CD4-positive, alpha-beta T cell (primary cell): ENCODE data around the gene TMEM164. TPM values are rescaled to one million over a fixed set of nuclear protein-coding genes. Genes with fewer than 3 reads are reported as not detected.
"Not testable (repeated sequence)": the region's sequence is repeated elsewhere in the genome, so short reads cannot be mapped to it uniquely, and the experiment has no call there.

Source experiments
- ATAC-seq: fragments of 200-7000 bp; cut with Tn5 transposase; one replicate; pipeline ENCODE4 v1.10.0; 2022; ENCODE audit warnings: mild to moderate bottlenecking; ENCODE audit not compliant: poor library complexity
- CTCF ChIA-PET: fragments of 350-600 bp; sonication (Branson Sonifier 250); formaldehyde crosslinking; loops from one replicate; lab custom pipeline; 2021; ENCODE audit warnings: antibody characterized with exemption, inconsistent platforms; lab: Charles Lee
- POLR2A ChIA-PET: fragments of 350-600 bp; sonication (Branson Sonifier 250); formaldehyde crosslinking; loops from one replicate; lab custom pipeline; 2021; ENCODE audit warnings: antibody characterized with exemption, inconsistent platforms; lab: Charles Lee
- DNase-seq, 14 experiments: peaks; one replicate each; pipeline ENCODE4 v3.0.0-alpha.2; 2013 to 2020; ENCODE audit warnings: mixed read lengths in 2 of 14
- H3K27ac ChIP-seq, 2 donors: one replicate each; pipeline versions ENCODE4 v1.5.1 to v1.7.0; 2013; ENCODE audit warnings: low read length in 2 of 2, low read depth in 1 of 2, mild to moderate bottlenecking in 1 of 2
- H3K27me3 ChIP-seq, 2 experiments: 1 replicate in 1 of 2; 2 replicates in 1 of 2; pipeline versions ENCODE4 v1.6.1 to v1.7.0; 2013; ENCODE audit warnings: low read length in 2 of 2, control low read depth in 1 of 2, mild to moderate bottlenecking in 1 of 2, moderate library complexity in 1 of 2; ENCODE audit not compliant: insufficient read depth in 2 of 2, control insufficient read depth in 1 of 2
- H3K36me3 ChIP-seq: one replicate; pipeline ENCODE4 v1.6.1; 2013; ENCODE audit warnings: low read length, control low read depth; ENCODE audit not compliant: insufficient read depth
- H3K4me1 ChIP-seq: one replicate; pipeline ENCODE4 v1.6.1; 2013; ENCODE audit warnings: low read length, control low read depth; ENCODE audit not compliant: insufficient read depth
- H3K4me3 ChIP-seq: one replicate; pipeline ENCODE4 v1.5.1; 2013; ENCODE audit warnings: mild to moderate bottlenecking, low read length, moderate library complexity
- H3K9me3 ChIP-seq, 2 experiments: 1 replicate in 1 of 2; 2 replicates in 1 of 2; pipeline versions ENCODE4 v1.6.1 to v1.7.0; 2013; ENCODE audit warnings: low read length in 2 of 2, mild to moderate bottlenecking in 2 of 2, control low read depth in 1 of 2, moderate library complexity in 1 of 2; ENCODE audit not compliant: control insufficient read depth in 1 of 2, insufficient read depth in 1 of 2
- H3K27ac Mint-ChIP-seq: one replicate; pipeline ENCODE4 v1.8.0; 2020; ENCODE audit warnings: mixed read lengths
- H3K27me3 Mint-ChIP-seq: one replicate; pipeline ENCODE4 v1.8.0; 2021; ENCODE audit warnings: mixed read lengths
- H3K36me3 Mint-ChIP-seq: one replicate; pipeline ENCODE4 v1.8.0; 2021; ENCODE audit warnings: low read depth, mixed read lengths
- H3K4me1 Mint-ChIP-seq: one replicate; pipeline ENCODE4 v1.8.0; 2021; ENCODE audit warnings: low read depth, mixed read lengths
- H3K4me3 Mint-ChIP-seq: one replicate; pipeline ENCODE4 v1.8.0; 2020; ENCODE audit warnings: mild to moderate bottlenecking, mixed read lengths
- H3K9me3 Mint-ChIP-seq: one replicate; pipeline ENCODE4 v1.8.0; 2020; ENCODE audit warnings: mixed read lengths
- CTCF ChIP-seq: fragments of 200-600 bp; IDR thresholded peaks from one replicate; pipeline ENCODE4 v1.8.0; 2022; ENCODE audit warnings: antibody characterized with exemption, mild to moderate bottlenecking
- intact Hi-C, 2 experiments: fragments of 100-400 bp; cut with DNase I in 1 of 2; cut with micrococcal nuclease in 1 of 2; formaldehyde crosslinking; loops; one replicate each; pipeline versions ENCODE4 v1.15.1 to v1.9.0; 2023 to 2025; cut with DNase I, micrococcal nuclease
- total RNA-seq, 174 experiments: library from RNA in 2 of 174; stranded (reverse) in 2 of 174; gene quantifications; one replicate each; pipeline ENCODE4 v1.2.3 and lab custom pipeline; 2021 to 2026

TMEM164 gene
- total RNA-seq, 2 experiments from 2014 or later: 11.1 to 13.4 TPM

DNA sequence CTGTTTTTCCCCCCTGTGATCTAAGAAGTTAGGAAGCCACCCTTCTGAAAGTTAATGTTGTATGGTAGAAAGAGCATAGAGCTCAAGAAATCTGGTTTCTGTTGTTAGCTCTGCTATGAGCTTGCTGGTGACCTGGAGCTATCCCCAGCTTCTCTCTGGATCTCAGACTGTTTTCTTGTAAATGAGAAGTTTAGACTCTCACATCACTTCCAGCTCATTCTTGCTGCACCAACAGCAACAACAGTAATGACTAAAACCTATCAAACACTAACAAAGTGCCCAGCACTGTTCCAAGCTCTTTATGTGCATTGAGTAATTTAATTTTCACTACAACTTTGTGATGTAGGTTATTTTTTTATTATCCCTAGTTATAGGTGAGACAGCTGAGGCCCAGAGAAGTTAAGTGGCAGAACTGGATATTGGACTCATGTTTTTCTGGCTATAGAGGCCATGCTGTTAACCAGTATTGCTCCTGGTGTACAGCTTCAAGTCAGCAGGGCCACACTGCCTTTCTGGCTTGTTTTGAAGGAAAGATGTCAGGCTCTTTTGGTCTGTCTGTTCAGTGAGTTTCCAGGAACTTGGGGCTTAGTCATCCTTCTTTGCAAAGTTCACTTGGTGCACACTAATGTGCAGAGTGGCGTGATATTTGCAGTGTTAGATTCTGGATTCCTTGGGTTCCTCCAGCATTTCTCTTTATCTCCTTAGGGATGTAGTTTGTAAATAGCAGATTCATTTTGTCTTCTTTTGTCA, 27.8 kb upstream of the TMEM164 start:
- Mint-ChIP-seq H3K27me3 (peaks cover 7% of the 10 kb centered on the region), H3K36me3 (no peaks in the 10 kb centered on the region), H3K27ac (no peak overlapping the region), H3K4me1 (no peaks in the 10 kb centered on the region), H3K4me3 (no peak overlapping the region), H3K9me3 (no peaks in the 10 kb centered on the region)
- peaks cover 0 to 3% of the 10 kb centered on the region in 2 experiments for H3K27me3 ChIP-seq
- no peak overlapping the region for H3K4me3 ChIP-seq
- no peak for ATAC-seq
- H3K27ac ChIP-seq: no peak overlapping the region
- intact Hi-C loops: loop anchor here in 1 of 2 experiments (5.0 kb wide), 1 partner anchor 52 kb away; no protein-coding TSS in a partner anchor
- H3K36me3 ChIP-seq: no peaks in the 10 kb centered on the region
- POLR2A ChIA-PET: no interaction called here
- no peaks in the 10 kb centered on the region for H3K9me3 ChIP-seq
- no peak for TF ChIP-seq CTCF
- DNase-seq: no peak
- CTCF ChIA-PET: no interaction called here
- H3K4me1 ChIP-seq: no peaks in the 10 kb centered on the region

DNA sequence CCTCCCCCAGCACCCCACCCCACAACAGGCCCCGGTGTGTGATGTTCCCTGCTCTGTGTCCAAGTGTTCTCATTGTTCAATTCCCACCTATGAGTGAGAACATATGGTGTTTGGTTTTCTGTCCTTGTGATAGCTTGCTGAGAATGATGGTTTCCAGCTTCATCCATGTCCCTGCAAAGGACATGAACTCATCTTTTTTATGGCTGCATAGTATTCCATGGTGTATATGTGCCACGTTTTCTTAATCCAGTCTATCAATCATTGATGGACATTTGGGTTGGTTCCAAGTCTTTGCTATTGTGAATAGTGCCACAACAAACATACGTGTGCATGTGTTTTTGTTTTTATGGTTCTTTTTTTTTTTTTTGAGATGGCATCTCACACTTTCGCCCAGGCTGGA, 17.7 kb upstream of the TMEM164 start:
- H3K9me3 Mint-ChIP-seq, ATAC-seq, H3K36me3 ChIP-seq, H3K27ac Mint-ChIP-seq, H3K4me3 Mint-ChIP-seq, DNase-seq, H3K27me3 ChIP-seq, CTCF ChIA-PET, intact Hi-C loops, H3K4me1 ChIP-seq, POLR2A ChIA-PET, H3K27ac ChIP-seq, H3K27me3 Mint-ChIP-seq, H3K4me3 ChIP-seq, H3K36me3 Mint-ChIP-seq, H3K9me3 ChIP-seq: not testable (repeated sequence)
- peaks cover 11% of the 10 kb centered on the region for H3K4me1 Mint-ChIP-seq

DNA sequence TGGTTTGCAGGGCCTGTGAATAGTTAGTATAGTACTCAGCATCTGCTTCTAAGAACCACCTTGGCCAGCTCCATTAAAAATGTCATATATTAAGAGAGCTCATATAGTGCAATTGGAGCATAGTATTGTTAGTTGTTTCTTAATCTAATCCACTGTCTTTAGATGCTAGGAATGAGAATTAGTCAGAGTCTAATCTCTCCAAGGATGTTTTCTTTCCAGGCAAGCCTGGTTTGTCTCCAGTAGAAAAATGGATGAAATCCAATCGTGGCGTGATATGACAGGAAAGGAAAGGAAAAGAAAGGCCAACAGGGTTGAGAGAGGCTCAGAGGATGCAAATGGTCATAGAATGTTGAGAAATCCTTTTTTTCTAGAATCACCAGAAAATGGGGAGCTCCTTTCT, 15.0 kb upstream of the TMEM164 start:
- H3K27ac Mint-ChIP-seq: no peak overlapping the region
- ChIA-PET POLR2A (no interaction called here), CTCF (no interaction called here)
- DNase-seq: no peak
- intact Hi-C loops: no loop called here
- no peak overlapping the region for H3K4me3 ChIP-seq
- H3K9me3 ChIP-seq: no peaks in the 10 kb centered on the region
- no peak for TF ChIP-seq CTCF
- peaks cover 28% of the 10 kb centered on the region for H3K4me1 Mint-ChIP-seq
- H3K27me3 ChIP-seq: no peaks in the 10 kb centered on the region
- H3K9me3 Mint-ChIP-seq: no peaks in the 10 kb centered on the region
- H3K36me3 Mint-ChIP-seq: no peaks in the 10 kb centered on the region
- no peaks in the 10 kb centered on the region for H3K27me3 Mint-ChIP-seq
- H3K27ac ChIP-seq: no peak overlapping the region
- no peaks in the 10 kb centered on the region for H3K36me3 ChIP-seq
- no peak for ATAC-seq
- H3K4me1 ChIP-seq: peaks cover 15% of the 10 kb centered on the region
- H3K4me3 Mint-ChIP-seq: no peak overlapping the region
